ENCODE measurements around the gene KIAA0232.
A peak's percentile ranks its signal among the peaks of the same experiment; 100 is the strongest.

The KIAA0232 gene

GRCh38 chr4:6847178-6847577 is 64.7 kb downstream of the KIAA0232 start:
- DNase-seq (ENCODE audit: low read depth in 1 of 2, low spot score in 1 of 2): no peak

- no peak for DNase-seq (ENCODE audit: low read depth in 1 of 2, low spot score in 1 of 2)
These were observed 66.3 kb downstream of the KIAA0232 start for GRCh38 chr4:6848717-6849305.

GRCh38 chr4:6849691-6850090 is 67.2 kb downstream of the KIAA0232 start:
- no peak for DNase-seq (ENCODE audit: low read depth in 1 of 2, low spot score in 1 of 2)

GRCh38 chr4:6851431-6851830 is 68.9 kb downstream of the KIAA0232 start:
- no peak for DNase-seq (ENCODE audit: low read depth in 1 of 2, low spot score in 1 of 2)

GRCh38 chr4:6851962-6852361 is 69.4 kb downstream of the KIAA0232 start:
- no peak for DNase-seq (ENCODE audit: low read depth in 1 of 2, low spot score in 1 of 2)

- DNase-seq (ENCODE audit: low read depth in 1 of 2, low spot score in 1 of 2): no peak
These were observed 70.1 kb downstream of the KIAA0232 start for GRCh38 chr4:6852582-6852981.

- DNase-seq (ENCODE audit: low read depth in 1 of 2, low spot score in 1 of 2): no peak
These were observed 71.7 kb downstream of the KIAA0232 start for GRCh38 chr4:6854098-6854744.

- peak in 1 of 2 donors; percentile 20 for DNase-seq (ENCODE audit: low read depth in 1 of 2, low spot score in 1 of 2)
These were observed 73.3 kb downstream of the KIAA0232 start for GRCh38 chr4:6855692-6856297.

- no peak for DNase-seq (ENCODE audit: low read depth in 1 of 2, low spot score in 1 of 2)
These were observed 73.9 kb downstream of the KIAA0232 start for GRCh38 chr4:6856391-6856790.

GRCh38 chr4:6857009-6857882 is 74.7 kb downstream of the KIAA0232 start:
- DNase-seq (ENCODE audit: low read depth in 1 of 2, low spot score in 1 of 2): no peak

- DNase-seq (ENCODE audit: low read depth in 1 of 2, low spot score in 1 of 2): no peak
These were observed 76.5 kb downstream of the KIAA0232 start for GRCh38 chr4:6858997-6859396.

GRCh38 chr4:6859543-6859942 is 77.0 kb downstream of the KIAA0232 start:
- no peak for DNase-seq (ENCODE audit: low read depth in 1 of 2, low spot score in 1 of 2)

- no peak for DNase-seq (ENCODE audit: low read depth in 1 of 2, low spot score in 1 of 2)
These were observed 85.9 kb downstream of the KIAA0232 start for GRCh38 chr4:6868386-6868785.

GRCh38 chr4:6869944-6870343 is 87.4 kb downstream of the KIAA0232 start:
- DNase-seq (ENCODE audit: low read depth in 1 of 2, low spot score in 1 of 2): no peak

- DNase-seq (ENCODE audit: low read depth in 1 of 2, low spot score in 1 of 2): no peak
These were observed 90.8 kb downstream of the KIAA0232 start for GRCh38 chr4:6873291-6873690.

GRCh38 chr4:6873792-6874461 is 91.4 kb downstream of the KIAA0232 start:
- peak; percentile 51 to 73 for DNase-seq (ENCODE audit: low read depth in 1 of 2, low spot score in 1 of 2)

GRCh38 chr4:6874981-6875380 is 92.5 kb downstream of the KIAA0232 start:
- no peak for DNase-seq (ENCODE audit: low read depth in 1 of 2, low spot score in 1 of 2)

- no peak for DNase-seq (ENCODE audit: low read depth in 1 of 2, low spot score in 1 of 2)
These were observed 92.9 kb downstream of the KIAA0232 start for GRCh38 chr4:6875431-6875831.

- no peak for DNase-seq (ENCODE audit: low read depth in 1 of 2, low spot score in 1 of 2)
These were observed 93.9 kb downstream of the KIAA0232 start for GRCh38 chr4:6876440-6876839.

- no peak for DNase-seq (ENCODE audit: low read depth in 1 of 2, low spot score in 1 of 2)
These were observed 94.5 kb downstream of the KIAA0232 start for GRCh38 chr4:6877067-6877466.

GRCh38 chr4:6878451-6879059 is 96.0 kb downstream of the KIAA0232 start:
- DNase-seq (ENCODE audit: low read depth in 1 of 2, low spot score in 1 of 2): no peak

Measured in activated T-helper 1 cell treated with anti-CD3 and anti-CD28 coated beads, Interleukin-2, amount 50 U/mL, for 16 hours (primary cell).